A549 (cell line): Measurements from ENCODE around the gene STN1. TPM values are rescaled to one million over a fixed set of nuclear protein-coding genes. Genes with fewer than 3 reads are reported as not detected.

Source experiments
- ATAC-seq, 2 experiments: fragments of 200-7000 bp in 1 of 2; fragments of >200 bp in 1 of 2; cut with Nextera tagmentation in 1 of 2; cut with Tn5 transposase in 1 of 2; 3 replicates each; pipeline versions ENCODE4 v1.8.0 to v1.9.1; 2018 to 2020; ENCODE audit warnings: mild to moderate bottlenecking in 1 of 2, moderate library complexity in 1 of 2
- CTCF ChIA-PET: fragments of 300-600 bp; sonication (Branson Sonifier 250); formaldehyde crosslinking; extraction: SDS; loops from one replicate; lab custom pipeline; 2021; ENCODE audit warnings: antibody characterized with exemption, inconsistent platforms; lab: Yijun Ruan, JAX
- POLR2A ChIA-PET: fragments of 350-600 bp; formaldehyde crosslinking; extraction: SDS; loops from one replicate; lab custom pipeline; 2021; ENCODE audit warnings: antibody characterized with exemption, inconsistent platforms; lab: Yijun Ruan, JAX
- DNase-seq, 2 experiments: peaks; one replicate each; pipeline versions ENCODE4 v3.0.0 to v3.0.0-alpha.2; 2011 to 2016; ENCODE audit warnings: low read depth in 1 of 2, low spot score in 1 of 2
- FAIRE-seq: peaks from 2 replicates; lab custom pipeline; 2011; peaks lifted over from hg19 to GRCh38; lab: Jason Lieb, UNC
- H3K27ac ChIP-seq, 2 experiments: fragments of >200 bp; sonication (Bioruptor Twin); formaldehyde crosslinking; 3 replicates each; pipeline ENCODE4 v1.5.1; 2016 to 2017
- H3K4me1 ChIP-seq: fragments of >200 bp; sonication (Bioruptor Twin); formaldehyde crosslinking; 3 replicates; pipeline ENCODE4 v1.6.1; 2016
- H3K4me2 ChIP-seq: fragments of >200 bp; sonication (Bioruptor Twin); formaldehyde crosslinking; 3 replicates; pipeline ENCODE4 v1.6.1; 2016
- H3K4me3 ChIP-seq: fragments of >200 bp; sonication (Bioruptor Twin); formaldehyde crosslinking; 3 replicates; pipeline ENCODE4 v1.5.1; 2016
- H3K9me3 ChIP-seq: fragments of >200 bp; sonication (Bioruptor Twin); formaldehyde crosslinking; 3 replicates; pipeline ENCODE4 v1.6.1; 2016
- ATOH8 ChIP-seq: fragments of 250-450 bp; sonication (Bioruptor Pico); IDR thresholded peaks from 2 replicates; pipeline ENCODE4 v1.5.0; 2020; ENCODE audit warnings: low read depth, mild to moderate bottlenecking, moderate library complexity
- CBX8 ChIP-seq: fragments of 200-600 bp; sonication (generic); IDR thresholded peaks from 2 replicates; pipeline ENCODE4 v1.6.1; 2016
- CHD2 ChIP-seq: fragments of 150-350 bp; IDR thresholded peaks from 2 replicates; pipeline ENCODE4 v1.6.1; 2014; ENCODE audit warnings: low read length; ENCODE audit not compliant: partially characterized antibody
- CTCF ChIP-seq: fragments of >200 bp; sonication (Bioruptor Twin); formaldehyde crosslinking; IDR thresholded peaks from 3 replicates; pipeline ENCODE4 v1.5.1; 2016
- E2F6 ChIP-seq: IDR thresholded peaks from 2 replicates; pipeline ENCODE4 v1.6.1; 2012; ENCODE audit warnings: low read depth, borderline replicate concordance
- EHF ChIP-seq: fragments of 250-450 bp; sonication (Bioruptor Pico); IDR thresholded peaks from 2 replicates; pipeline ENCODE4 v1.5.0; 2020; ENCODE audit warnings: mild to moderate bottlenecking
- EP300 ChIP-seq, 2 experiments: fragments of >200 bp; sonication (Bioruptor Twin); formaldehyde crosslinking; IDR thresholded peaks; 2 replicates in 1 of 2; 3 replicates in 1 of 2; pipeline ENCODE4 v1.6.1; 2016 to 2017
- FOSL2 ChIP-seq, 2 experiments: fragments of 450-650 bp in 1 of 2; fragments of >200 bp in 1 of 2; sonication (Bioruptor Twin) in 1 of 2; formaldehyde crosslinking; IDR thresholded peaks; 2 replicates each; pipeline versions ENCODE4 v1.5.0 to v1.6.1; 2016 to 2020; ENCODE audit warnings: mild to moderate bottlenecking in 1 of 2, moderate library complexity in 1 of 2
- FOXS1 ChIP-seq: fragments of 250-450 bp; sonication (Bioruptor Pico); IDR thresholded peaks from 2 replicates; pipeline ENCODE4 v1.5.0; 2020; ENCODE audit warnings: mild to moderate bottlenecking, moderate library complexity
- HES2 ChIP-seq: fragments of >200 bp; sonication (Bioruptor Twin); formaldehyde crosslinking; IDR thresholded peaks from 2 replicates; pipeline ENCODE4 v1.6.1; 2016
- HMGXB4 ChIP-seq: fragments of 250-450 bp; sonication (Bioruptor Pico); IDR thresholded peaks from 2 replicates; pipeline ENCODE4 v1.5.0; 2021; ENCODE audit warnings: mild to moderate bottlenecking, moderate library complexity, borderline replicate concordance
- HOXA7 ChIP-seq: fragments of 250-450 bp; sonication (Bioruptor Pico); IDR thresholded peaks from 2 replicates; pipeline ENCODE4 v1.5.0; 2020; ENCODE audit warnings: mild to moderate bottlenecking, moderate library complexity
- HOXB13 ChIP-seq: fragments of 250-450 bp; sonication (Bioruptor Pico); IDR thresholded peaks from 2 replicates; pipeline ENCODE4 v1.5.0; 2020; ENCODE audit warnings: low read depth, mild to moderate bottlenecking, moderate library complexity
- HOXB5 ChIP-seq: fragments of 250-450 bp; sonication (Bioruptor Pico); IDR thresholded peaks from 2 replicates; pipeline ENCODE4 v1.5.0; 2020; ENCODE audit warnings: mild to moderate bottlenecking, moderate library complexity
- JUN ChIP-seq, 2 experiments: fragments of >200 bp; sonication (Bioruptor Twin); formaldehyde crosslinking; IDR thresholded peaks; 2 replicates in 1 of 2; 3 replicates in 1 of 2; pipeline ENCODE4 v1.6.1; 2016 to 2017
- JUNB ChIP-seq: fragments of >200 bp; sonication (Bioruptor Twin); formaldehyde crosslinking; IDR thresholded peaks from 2 replicates; pipeline ENCODE4 v1.6.1; 2016
- KDM1A ChIP-seq: fragments of 200-600 bp; sonication (generic); IDR thresholded peaks from 2 replicates; pipeline ENCODE4 v1.6.1; 2016; ENCODE audit warnings: low read depth, mild to moderate bottlenecking
- KDM5A ChIP-seq: fragments of 200-600 bp; sonication (generic); IDR thresholded peaks from 2 replicates; pipeline ENCODE4 v1.6.1; 2016; ENCODE audit warnings: antibody characterized with exemption, mild to moderate bottlenecking
- MAX ChIP-seq: IDR thresholded peaks from 2 replicates; pipeline ENCODE4 v1.6.1; 2012
- MYC ChIP-seq: IDR thresholded peaks from 2 replicates; pipeline ENCODE4 v1.6.1; 2012; ENCODE audit warnings: mild to moderate bottlenecking, inconsistent platforms, low read length, improper control_type of control experiment, borderline replicate concordance
- NPAS2 ChIP-seq: fragments of 250-450 bp; sonication (Bioruptor Pico); IDR thresholded peaks from 2 replicates; pipeline ENCODE4 v1.8.0; 2022; ENCODE audit warnings: mild to moderate bottlenecking, moderate library complexity, borderline replicate concordance
- NR3C1 ChIP-seq: fragments of >200 bp; sonication (Bioruptor Twin); formaldehyde crosslinking; IDR thresholded peaks from 3 replicates; pipeline ENCODE4 v1.6.1; 2017
- PBX3 ChIP-seq: IDR thresholded peaks from 2 replicates; pipeline ENCODE4 v1.6.1; 2012
- POLR2AphosphoS2 ChIP-seq: conservative IDR thresholded peaks from 2 replicates; pipeline ENCODE4 v1.6.1; 2012; ENCODE audit warnings: low read length, improper control_type of control experiment, inconsistent platforms
- RCOR1 ChIP-seq: fragments of 150-350 bp; IDR thresholded peaks from 2 replicates; pipeline ENCODE4 v1.6.1; 2014; ENCODE audit warnings: antibody characterized with exemption, low read length, low read depth
- RFX5 ChIP-seq: fragments of 450-650 bp; IDR thresholded peaks from 2 replicates; pipeline ENCODE4 v1.7.1; 2014; ENCODE audit warnings: antibody characterized with exemption, mild to moderate bottlenecking, moderate library complexity
- SMC3 ChIP-seq: fragments of >200 bp; sonication (Bioruptor Twin); formaldehyde crosslinking; IDR thresholded peaks from 3 replicates; pipeline ENCODE4 v1.6.1; 2018; ENCODE audit warnings: inconsistent platforms
- SREBF2 ChIP-seq: fragments of 450-650 bp; IDR thresholded peaks from 2 replicates; pipeline ENCODE4 v1.6.1; 2014; ENCODE audit warnings: mild to moderate bottlenecking, moderate library complexity
- ZNF302 ChIP-seq: fragments of 250-450 bp; sonication (Bioruptor Pico); IDR thresholded peaks from 2 replicates; pipeline ENCODE4 v1.9.0; 2021; ENCODE audit warnings: inconsistent platforms, mild to moderate bottlenecking, moderate library complexity
- ZSCAN20 ChIP-seq: fragments of 250-450 bp; sonication (Bioruptor Pico); IDR thresholded peaks from 2 replicates; pipeline ENCODE4 v1.8.0; 2022; ENCODE audit warnings: mild to moderate bottlenecking, moderate library complexity
- WGBS: methylation state at CpG from one replicate; pipeline ENCODE4 v1.1.6; 2017; ENCODE audit errors: missing lambda C conversion rate; 5-methylcytosine and 5-hydroxymethylcytosine counted together
- polyA plus RNA-seq, 4 experiments: library from polyadenylated mRNA; depleted of rRNA in 3 of 4; stranded (reverse); fragments of >200 nt; fragmentation: RNase III in 1 of 4; extraction: RNeasy Plus Mini Kit Qiagen cat#74134 plus additional on column Dnase treatment in 1 of 4; gene quantifications; 2 replicates in 3 of 4; 3 replicates in 1 of 4; pipeline ENCODE4 v1.2.3, GENCODE V29; 2011 to 2017

STN1 gene
- polyA plus RNA-seq, 2 of the 4 experiments (the other 2 are of a cell fraction) = 17.1 to 34.5 TPM

GRCh38 chr10:103852189-103852711 is 65.7 kb downstream of the STN1 start:
- POLR2A ChIA-PET = no interaction called here
- Histone ChIP-seq H3K4me3 (no peak overlapping the region), H3K4me2 (no peak overlapping the region), H3K9me3 (no peaks in the 10 kb centered on the region), H3K4me1 (peaks cover 12% of the 10 kb centered on the region), H3K27ac (no peak overlapping the region)
- FAIRE-seq = no peak
- CTCF ChIA-PET = interaction anchor here (0.9 to 10.5 kb wide), 6 partner anchors 10 to 141 kb away, joined by 3 to 184 read pairs (median 6); no protein-coding TSS in a partner anchor
- ATAC-seq = no peak
- no peak for TF ChIP-seq HOXA7 (CRISPR knock-in tag)
- no peak for TF ChIP-seq MYC
- TF ChIP-seq MAX = no peak
- no peak for TF ChIP-seq HOXB5 (CRISPR knock-in tag)
- TF ChIP-seq RCOR1 = no peak
- TF ChIP-seq JUNB = no peak
- no peak for TF ChIP-seq EP300 (IDR thresholded peaks at IDR 0.05)
- no peak for TF ChIP-seq ZNF302 (CRISPR knock-in tag)
- no peak for TF ChIP-seq KDM5A
- TF ChIP-seq FOXS1 (CRISPR knock-in tag) = no peak
- TF ChIP-seq CTCF = no peak
- TF ChIP-seq SREBF2 = no peak
- no peak for TF ChIP-seq NPAS2
- no peak for TF ChIP-seq POLR2AphosphoS2
- TF ChIP-seq PBX3 = no peak
- no peak for TF ChIP-seq ZSCAN20 (CRISPR knock-in tag)
- no peak for TF ChIP-seq SMC3
- no peak for TF ChIP-seq NR3C1
- no peak for TF ChIP-seq CBX8
- no peak for TF ChIP-seq HMGXB4 (CRISPR knock-in tag)
- WGBS = 78% methylated on average over 11 of the region's 11 CpGs
- DNase-seq = no peak

- Histone ChIP-seq H3K4me2 (no peak overlapping the region), H3K4me3 (no peak overlapping the region), H3K9me3 (no peaks in the 10 kb centered on the region), H3K4me1 (peaks cover 12% of the 10 kb centered on the region), H3K27ac (no peak overlapping the region)
- 77% methylated on average over 4 of the region's 4 CpGs for WGBS
- FAIRE-seq (no peak), ATAC-seq (no peak), DNase-seq (no peak)
- POLR2A ChIA-PET = no interaction called here
- CTCF ChIA-PET = interaction anchor here (0.7 to 10.5 kb wide), 6 partner anchors 8 to 140 kb away, joined by 3 to 184 read pairs (median 6); no protein-coding TSS in a partner anchor
- no peak for TF ChIP-seq ATOH8 (CRISPR knock-in tag)
- TF ChIP-seq MYC = no peak
- no peak for TF ChIP-seq JUNB
- no peak for TF ChIP-seq HOXB13 (CRISPR knock-in tag)
- no peak for TF ChIP-seq CHD2
- no peak for TF ChIP-seq SREBF2
- no peak for TF ChIP-seq EHF
- TF ChIP-seq KDM1A = no peak
- no peak for TF ChIP-seq EP300 (IDR thresholded peaks at IDR 0.05)
- no peak for TF ChIP-seq ZSCAN20 (CRISPR knock-in tag)
- no peak for TF ChIP-seq JUN (IDR thresholded peaks at IDR 0.05)
- no peak for TF ChIP-seq HES2
- no peak for TF ChIP-seq E2F6
- no peak for TF ChIP-seq RFX5
- TF ChIP-seq CTCF = no peak
- TF ChIP-seq FOSL2 (IDR thresholded peaks at IDR 0.05) = no peak
- no peak for TF ChIP-seq FOSL2 (CRISPR knock-in tag; IDR thresholded peaks at IDR 0.05)
These were observed 66.7 kb downstream of the STN1 start for GRCh38 chr10:103851261-103851660.
